ENCODE measurements around the gene UST.
A peak's percentile ranks its signal among the peaks of the same experiment; 100 is the strongest.
"Not testable (repeated sequence)": the region's sequence is repeated elsewhere in the genome, so short reads cannot be mapped to it uniquely, and the experiment has no call there.

Gene UST

DNA sequence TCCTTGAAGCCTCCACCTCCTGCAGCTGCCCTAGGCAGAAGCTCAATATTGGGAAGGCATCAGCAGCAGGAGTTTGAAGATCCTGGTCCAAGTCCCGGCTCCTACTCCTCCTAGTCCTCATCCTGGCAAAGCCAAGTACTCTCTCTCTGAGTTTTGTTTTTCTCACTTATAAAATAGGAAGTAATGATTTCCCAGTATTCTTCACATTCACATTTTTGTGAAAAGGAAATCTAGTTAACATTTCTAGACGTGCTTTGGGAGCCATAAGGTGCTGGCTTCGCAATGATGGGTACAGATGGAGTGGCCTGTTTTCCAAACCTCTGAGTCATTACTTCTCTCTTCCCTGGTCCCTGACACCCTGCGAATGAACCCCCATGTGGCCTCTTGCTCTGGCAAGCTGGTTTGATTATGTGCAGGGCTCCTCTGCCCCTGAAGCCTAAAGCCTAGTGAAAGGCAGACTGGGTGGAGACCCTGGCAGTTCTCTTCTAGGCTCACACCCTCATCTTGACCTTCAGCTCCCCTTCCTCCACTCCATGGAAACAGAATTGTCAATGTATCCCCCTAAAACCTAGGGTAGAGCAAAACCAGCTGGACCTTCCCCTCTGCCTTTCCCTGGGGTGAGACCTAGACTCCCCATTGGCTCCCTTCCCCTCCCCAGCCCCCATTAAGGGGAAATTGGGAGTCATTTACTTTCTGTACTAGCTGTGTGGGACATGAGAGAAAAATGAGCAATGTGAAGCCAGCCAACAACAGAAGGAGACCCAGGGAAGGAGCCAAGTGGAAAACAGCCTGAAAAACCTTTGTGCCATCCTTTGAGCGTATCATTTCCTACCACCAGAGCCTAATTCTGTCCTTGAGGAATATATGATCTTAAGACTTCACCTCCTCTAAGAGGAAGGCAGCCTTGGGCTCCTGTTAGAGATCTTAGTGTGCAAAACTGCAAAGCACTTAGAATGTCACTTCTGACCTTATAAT, 158.4 kb downstream of the UST start:
- H3K9ac ChIP-seq (ENCODE audit: low read length): no peak overlapping the region
- no peak overlapping the region for H3K27ac ChIP-seq (ENCODE audit: low read depth, low read length)
- no peaks in the 10 kb centered on the region for H3K9me3 ChIP-seq (ENCODE audit: control insufficient read depth, insufficient read depth, low read depth, low read length)
- peaks cover 6% of the 10 kb centered on the region for H3K36me3 ChIP-seq (ENCODE audit: control insufficient read depth, insufficient read depth, low read length)
- no peaks in the 10 kb centered on the region for H3K4me1 ChIP-seq (ENCODE audit: control insufficient read depth, insufficient read depth, low read length)
- H3K4me3 ChIP-seq (ENCODE audit: low read depth, low read length): no peak overlapping the region
- no peaks in the 10 kb centered on the region for H3K27me3 ChIP-seq (ENCODE audit: control insufficient read depth, insufficient read depth, low read length)

DNA sequence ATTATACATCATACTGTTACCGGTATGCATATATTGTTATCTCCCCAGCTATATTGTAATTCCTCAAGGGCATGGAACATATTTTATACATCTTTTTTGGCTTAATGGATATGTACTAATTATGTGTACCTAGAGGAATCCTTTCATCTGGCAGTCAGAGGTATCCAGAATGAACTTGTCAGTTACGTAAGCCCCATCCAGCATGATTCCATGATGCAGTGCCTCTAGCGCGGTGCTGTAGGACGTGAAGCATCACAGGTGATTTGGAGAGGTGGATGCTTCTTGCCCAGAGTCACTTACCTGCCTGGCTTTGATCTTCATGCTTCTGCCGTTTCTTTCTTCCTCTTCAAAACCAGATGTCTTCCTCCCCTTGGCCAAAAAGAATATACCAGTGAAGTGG, 159.1 kb downstream of the UST start:
- Histone ChIP-seq H3K27me3 (ENCODE audit: control insufficient read depth, insufficient read depth, low read length) (no peaks in the 10 kb centered on the region), H3K36me3 (ENCODE audit: control insufficient read depth, insufficient read depth, low read length) (peaks cover under 1% of the 10 kb centered on the region; the same call in 1 of the 2 replicates), H3K9me3 (ENCODE audit: control insufficient read depth, insufficient read depth, low read depth, low read length) (no peaks in the 10 kb centered on the region)

DNA sequence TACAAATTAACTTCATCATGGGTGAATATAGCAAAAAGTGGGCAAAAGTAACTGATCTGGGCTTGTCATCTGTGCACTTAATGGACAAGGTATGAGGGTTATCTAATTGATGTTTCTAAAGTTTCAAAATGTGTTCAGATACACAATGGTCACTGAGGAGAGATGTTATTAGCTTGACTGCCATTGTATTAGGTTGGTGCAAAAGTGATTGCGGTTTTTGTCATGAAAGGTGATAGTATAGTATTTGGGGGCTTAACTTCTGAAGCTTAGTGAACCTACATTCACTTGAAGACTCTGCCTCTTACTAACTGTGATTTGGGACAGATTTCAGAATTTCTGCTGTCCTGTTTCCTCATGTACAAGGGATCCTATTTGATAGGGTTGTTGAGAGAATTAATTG, 159.6 kb downstream of the UST start:
- H3K36me3 ChIP-seq (ENCODE audit: control insufficient read depth, insufficient read depth, low read length): no peaks in the 10 kb centered on the region

More for the DNA sequence above, 159.1 kb downstream of the UST start:
- Histone ChIP-seq H3K4me1 (ENCODE audit: control insufficient read depth, insufficient read depth, low read length) (no peaks in the 10 kb centered on the region), H3K27ac (ENCODE audit: low read depth, low read length) (no peak overlapping the region), H3K4me3 (ENCODE audit: low read depth, low read length) (no peak overlapping the region), H3K9ac (ENCODE audit: low read length) (no peak overlapping the region)

DNA sequence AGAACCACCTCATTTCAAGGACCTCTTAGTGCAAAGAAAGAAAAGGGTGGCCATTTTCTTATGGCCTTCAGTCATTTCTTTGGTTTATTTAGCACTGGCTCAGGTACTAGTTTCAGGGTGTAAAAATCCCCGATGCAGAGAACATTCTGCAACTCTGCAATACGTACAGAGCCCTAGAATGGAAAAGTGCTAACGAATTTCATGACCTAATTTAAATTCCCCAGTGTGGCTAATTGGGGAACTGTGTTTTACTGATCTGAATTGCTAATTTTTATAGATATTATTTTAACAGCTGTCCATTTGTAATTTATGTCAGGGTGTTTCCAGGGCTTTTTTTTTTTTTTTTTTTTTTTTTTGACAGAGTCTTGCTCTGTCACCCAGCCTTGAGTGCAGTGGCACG, 160.7 kb downstream of the UST start:
- Histone ChIP-seq H3K36me3 (ENCODE audit: control insufficient read depth, insufficient read depth, low read length) (peaks cover 4% of the 10 kb centered on the region; the same call in 1 of the 2 replicates), H3K9ac (ENCODE audit: low read length) (no peak overlapping the region), H3K4me1 (ENCODE audit: control insufficient read depth, insufficient read depth, low read length) (no peaks in the 10 kb centered on the region), H3K27me3 (ENCODE audit: control insufficient read depth, insufficient read depth, low read length) (no peaks in the 10 kb centered on the region), H3K27ac (ENCODE audit: low read depth, low read length) (no peak overlapping the region), H3K9me3 (ENCODE audit: control insufficient read depth, insufficient read depth, low read depth, low read length) (no peaks in the 10 kb centered on the region), H3K4me3 (ENCODE audit: low read depth, low read length) (no peak overlapping the region)

More for the DNA sequence above, 159.6 kb downstream of the UST start:
- Histone ChIP-seq H3K4me1 (ENCODE audit: control insufficient read depth, insufficient read depth, low read length) (no peaks in the 10 kb centered on the region), H3K4me3 (ENCODE audit: low read depth, low read length) (no peak overlapping the region), H3K9me3 (ENCODE audit: control insufficient read depth, insufficient read depth, low read depth, low read length) (no peaks in the 10 kb centered on the region), H3K9ac (ENCODE audit: low read length) (no peak overlapping the region), H3K27ac (ENCODE audit: low read depth, low read length) (no peak overlapping the region), H3K27me3 (ENCODE audit: control insufficient read depth, insufficient read depth, low read length) (no peaks in the 10 kb centered on the region)

DNA sequence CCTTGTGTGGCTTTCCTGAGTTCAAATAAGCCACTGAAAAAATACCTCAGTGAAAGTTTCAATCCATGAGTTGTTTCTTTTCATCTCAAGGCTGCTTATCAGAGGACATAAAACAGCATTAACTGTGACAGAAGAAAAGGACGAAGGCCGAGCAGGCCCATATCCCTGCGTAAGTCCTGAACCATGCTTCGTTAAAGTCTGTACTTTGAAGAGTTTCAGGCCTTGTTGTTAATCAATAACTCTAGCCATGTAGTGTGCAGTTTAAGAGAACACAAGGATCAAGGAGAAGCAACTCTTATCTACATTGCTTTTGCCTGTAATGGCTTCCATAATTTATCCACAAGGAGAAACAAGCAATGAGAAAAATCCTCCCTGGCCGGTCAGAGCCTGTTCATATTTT, 165.4 kb downstream of the UST start:
- Histone ChIP-seq H3K27me3 (ENCODE audit: control insufficient read depth, insufficient read depth, low read length) (no peaks in the 10 kb centered on the region), H3K27ac (ENCODE audit: low read depth, low read length) (no peak overlapping the region), H3K9ac (ENCODE audit: low read length) (no peak overlapping the region), H3K9me3 (ENCODE audit: control insufficient read depth, insufficient read depth, low read depth, low read length) (peaks cover 8% of the 10 kb centered on the region; the same call in 1 of the 2 replicates), H3K36me3 (ENCODE audit: control insufficient read depth, insufficient read depth, low read length) (peaks cover 7% of the 10 kb centered on the region; the same call in 1 of the 2 replicates), H3K4me1 (ENCODE audit: control insufficient read depth, insufficient read depth, low read length) (peaks cover 10% of the 10 kb centered on the region; the same call in 1 of the 2 replicates), H3K4me3 (ENCODE audit: low read depth, low read length) (no peak overlapping the region)

DNA sequence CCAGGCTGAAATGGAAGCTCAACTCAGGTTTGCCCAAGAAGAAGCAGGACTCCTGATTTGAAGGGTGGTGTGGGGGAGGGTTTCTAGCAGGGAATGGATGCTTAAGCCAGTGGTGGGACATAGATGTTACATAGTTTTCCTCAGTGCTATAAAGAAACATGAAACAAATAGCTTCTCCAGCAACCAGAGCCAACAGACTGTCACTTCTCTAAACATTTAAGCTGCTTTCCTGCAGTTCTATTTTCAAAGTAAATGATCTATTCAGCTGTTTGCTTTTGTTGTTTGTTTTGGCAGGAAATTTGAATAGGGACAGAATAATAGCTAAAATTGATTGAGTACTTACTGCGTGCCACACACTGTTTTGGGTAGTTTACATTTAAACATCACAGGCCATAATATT, 169.0 kb downstream of the UST start:
- peaks cover 13% of the 10 kb centered on the region; the same call in 1 of the 2 replicates for H3K36me3 ChIP-seq (ENCODE audit: control insufficient read depth, insufficient read depth, low read length)
- H3K27ac ChIP-seq (ENCODE audit: low read depth, low read length): no peak overlapping the region
- no peak overlapping the region for H3K9ac ChIP-seq (ENCODE audit: low read length)
- no peak overlapping the region for H3K4me3 ChIP-seq (ENCODE audit: low read depth, low read length)
- peaks cover 8% of the 10 kb centered on the region; the same call in 1 of the 2 replicates for H3K9me3 ChIP-seq (ENCODE audit: control insufficient read depth, insufficient read depth, low read depth, low read length)
- H3K4me1 ChIP-seq (ENCODE audit: control insufficient read depth, insufficient read depth, low read length): peaks cover 10% of the 10 kb centered on the region; the same call in 1 of the 2 replicates
- no peaks in the 10 kb centered on the region for H3K27me3 ChIP-seq (ENCODE audit: control insufficient read depth, insufficient read depth, low read length)

DNA sequence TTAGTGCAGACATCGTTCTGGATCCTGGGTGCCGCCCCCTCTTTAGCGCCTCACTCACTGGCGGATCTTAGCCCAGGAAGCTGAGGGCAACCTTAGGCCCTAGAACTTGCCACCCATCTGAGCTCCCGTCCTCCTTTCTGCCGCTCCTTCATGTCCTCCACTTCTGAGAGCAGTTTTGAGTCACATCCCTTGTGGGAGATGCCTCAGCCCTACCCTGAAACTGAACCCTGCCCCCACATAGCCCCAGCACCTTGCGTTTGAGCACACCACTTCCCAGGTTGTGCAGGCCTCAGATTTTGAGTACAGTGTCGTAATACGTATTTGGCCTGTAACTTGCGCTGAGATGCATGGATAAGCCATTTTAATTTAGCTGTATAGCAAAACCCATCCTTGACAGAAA, 169.7 kb downstream of the UST start:
- H3K9me3 ChIP-seq (ENCODE audit: control insufficient read depth, insufficient read depth, low read depth, low read length); H3K9ac ChIP-seq (ENCODE audit: low read length); H3K27me3 ChIP-seq (ENCODE audit: control insufficient read depth, insufficient read depth, low read length); H3K27ac ChIP-seq (ENCODE audit: low read depth, low read length); H3K4me3 ChIP-seq (ENCODE audit: low read depth, low read length): not testable (repeated sequence)
- Histone ChIP-seq H3K36me3 (ENCODE audit: control insufficient read depth, insufficient read depth, low read length) (peaks cover 16% of the 10 kb centered on the region; the same call in 1 of the 2 replicates), H3K4me1 (ENCODE audit: control insufficient read depth, insufficient read depth, low read length) (peaks cover 10% of the 10 kb centered on the region; the same call in 1 of the 2 replicates)

DNA sequence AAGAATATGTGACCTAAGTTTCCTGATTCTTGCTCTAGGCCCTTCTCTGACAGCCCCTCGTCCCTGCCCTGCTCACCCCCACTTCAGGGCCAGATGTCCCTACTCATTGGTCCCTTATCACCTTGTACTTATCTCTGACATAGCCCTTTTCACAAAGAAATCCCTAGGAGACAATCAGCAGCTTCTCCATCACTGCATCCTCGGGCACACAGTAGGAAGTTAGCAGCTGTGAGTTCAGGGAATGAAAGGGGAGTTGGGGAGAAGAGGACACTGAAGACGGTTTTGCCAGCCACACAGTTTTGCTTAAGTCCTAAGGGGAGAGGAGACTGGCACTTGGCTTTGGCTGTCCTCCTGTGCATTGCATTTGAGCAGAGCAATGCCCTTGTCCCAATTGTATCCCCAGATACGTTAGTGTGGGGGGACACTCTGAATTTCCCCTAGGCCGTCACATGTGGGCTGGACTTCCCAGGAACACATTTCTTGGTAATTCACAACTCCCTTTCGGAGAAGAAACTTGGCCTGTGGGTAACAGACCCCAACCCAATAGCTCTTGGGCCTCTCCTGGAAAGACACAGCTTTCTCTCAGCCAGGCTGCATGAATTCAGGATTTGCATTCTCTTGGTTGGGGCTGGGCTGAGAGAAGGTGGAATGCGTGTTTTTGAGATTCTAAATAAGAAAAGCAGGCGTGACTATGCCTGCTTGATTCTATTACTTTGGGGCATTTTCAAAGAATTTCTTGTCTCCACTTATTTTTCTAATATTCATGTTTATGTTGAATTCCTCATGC, 177.6 kb downstream of the UST start:
- Histone ChIP-seq H3K27me3 (ENCODE audit: control insufficient read depth, insufficient read depth, low read length) (no peaks in the 10 kb centered on the region), H3K27ac (ENCODE audit: low read depth, low read length) (peak overlapping the region; percentile 12; the same call in 1 of the 2 replicates), H3K9ac (ENCODE audit: low read length) (peak overlapping the region; percentile 2), H3K36me3 (ENCODE audit: control insufficient read depth, insufficient read depth, low read length) (0 out of 2 replicates have a peak, but pooled peaks cover 3% of the 10 kb centered on the region), H3K4me3 (ENCODE audit: low read depth, low read length) (0 out of 2 replicates have a peak overlapping the region, but pooled peaks have one; percentile 12), H3K9me3 (ENCODE audit: control insufficient read depth, insufficient read depth, low read depth, low read length) (no peaks in the 10 kb centered on the region), H3K4me1 (ENCODE audit: control insufficient read depth, insufficient read depth, low read length) (peaks cover 29% of the 10 kb centered on the region)

DNA sequence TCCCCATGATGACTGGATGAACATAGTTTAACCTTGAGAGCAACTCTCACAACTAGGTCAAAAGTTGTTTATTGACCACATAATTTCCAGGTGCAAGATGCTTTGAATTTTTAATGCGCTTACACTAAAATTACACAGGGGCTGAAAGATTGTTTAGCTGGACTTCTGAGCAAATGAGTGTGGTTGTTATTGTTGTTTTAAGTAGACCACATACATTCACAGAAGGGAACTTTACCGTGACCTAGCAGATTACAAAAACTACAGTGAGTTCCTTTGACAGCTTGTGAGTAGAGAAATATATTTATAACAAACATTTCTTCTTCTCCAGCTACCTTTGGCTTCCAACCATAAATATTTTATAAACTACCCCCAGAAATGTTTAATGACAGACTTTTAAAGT, 178.9 kb downstream of the UST start:
- Histone ChIP-seq H3K4me1 (ENCODE audit: control insufficient read depth, insufficient read depth, low read length) (peaks cover 29% of the 10 kb centered on the region), H3K9ac (ENCODE audit: low read length) (no peak overlapping the region), H3K9me3 (ENCODE audit: control insufficient read depth, insufficient read depth, low read depth, low read length) (no peaks in the 10 kb centered on the region), H3K4me3 (ENCODE audit: low read depth, low read length) (no peak overlapping the region), H3K27me3 (ENCODE audit: control insufficient read depth, insufficient read depth, low read length) (no peaks in the 10 kb centered on the region), H3K27ac (ENCODE audit: low read depth, low read length) (no peak overlapping the region), H3K36me3 (ENCODE audit: control insufficient read depth, insufficient read depth, low read length) (0 out of 2 replicates have a peak, but pooled peaks cover 3% of the 10 kb centered on the region)

DNA sequence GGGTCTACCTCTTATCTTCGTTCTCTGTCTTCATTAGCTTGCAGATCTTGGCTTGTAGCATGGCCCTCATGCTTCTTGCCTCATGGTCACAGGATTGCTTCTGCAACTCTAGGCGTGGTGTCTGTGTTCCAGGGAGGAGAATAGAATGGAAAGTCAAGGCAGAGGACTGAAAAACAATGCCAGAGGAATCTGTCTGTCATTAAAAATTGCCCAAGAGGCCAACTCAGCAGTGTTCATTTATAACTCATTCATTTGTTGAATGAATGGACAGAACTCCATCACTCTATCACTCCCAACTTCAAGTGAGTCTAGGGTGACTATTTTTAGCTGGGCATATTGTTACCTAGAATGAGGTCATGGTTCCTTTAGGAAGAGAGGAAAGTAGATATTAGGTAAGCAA, 179.6 kb downstream of the UST start:
- peaks cover 29% of the 10 kb centered on the region for H3K4me1 ChIP-seq (ENCODE audit: control insufficient read depth, insufficient read depth, low read length)
- H3K4me3 ChIP-seq (ENCODE audit: low read depth, low read length): no peak overlapping the region
- H3K27ac ChIP-seq (ENCODE audit: low read depth, low read length): no peak overlapping the region
- H3K36me3 ChIP-seq (ENCODE audit: control insufficient read depth, insufficient read depth, low read length): no peaks in the 10 kb centered on the region
- no peaks in the 10 kb centered on the region for H3K9me3 ChIP-seq (ENCODE audit: control insufficient read depth, insufficient read depth, low read depth, low read length)
- no peaks in the 10 kb centered on the region for H3K27me3 ChIP-seq (ENCODE audit: control insufficient read depth, insufficient read depth, low read length)
- no peak overlapping the region for H3K9ac ChIP-seq (ENCODE audit: low read length)
